HG03442 (cell line): ENCODE data around the gene ABHD8.

ENCODE experiments used
- ATAC-seq: cut with Tn5 transposase; IDR thresholded peaks from one replicate; pipeline ENCODE4 v1.9.1; 2021; ENCODE audit warnings: mild to moderate bottlenecking, moderate library complexity; ENCODE audit not compliant: unreplicated experiment

The ABHD8 gene, protein sequence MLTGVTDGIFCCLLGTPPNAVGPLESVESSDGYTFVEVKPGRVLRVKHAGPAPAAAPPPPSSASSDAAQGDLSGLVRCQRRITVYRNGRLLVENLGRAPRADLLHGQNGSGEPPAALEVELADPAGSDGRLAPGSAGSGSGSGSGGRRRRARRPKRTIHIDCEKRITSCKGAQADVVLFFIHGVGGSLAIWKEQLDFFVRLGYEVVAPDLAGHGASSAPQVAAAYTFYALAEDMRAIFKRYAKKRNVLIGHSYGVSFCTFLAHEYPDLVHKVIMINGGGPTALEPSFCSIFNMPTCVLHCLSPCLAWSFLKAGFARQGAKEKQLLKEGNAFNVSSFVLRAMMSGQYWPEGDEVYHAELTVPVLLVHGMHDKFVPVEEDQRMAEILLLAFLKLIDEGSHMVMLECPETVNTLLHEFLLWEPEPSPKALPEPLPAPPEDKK

DNA sequence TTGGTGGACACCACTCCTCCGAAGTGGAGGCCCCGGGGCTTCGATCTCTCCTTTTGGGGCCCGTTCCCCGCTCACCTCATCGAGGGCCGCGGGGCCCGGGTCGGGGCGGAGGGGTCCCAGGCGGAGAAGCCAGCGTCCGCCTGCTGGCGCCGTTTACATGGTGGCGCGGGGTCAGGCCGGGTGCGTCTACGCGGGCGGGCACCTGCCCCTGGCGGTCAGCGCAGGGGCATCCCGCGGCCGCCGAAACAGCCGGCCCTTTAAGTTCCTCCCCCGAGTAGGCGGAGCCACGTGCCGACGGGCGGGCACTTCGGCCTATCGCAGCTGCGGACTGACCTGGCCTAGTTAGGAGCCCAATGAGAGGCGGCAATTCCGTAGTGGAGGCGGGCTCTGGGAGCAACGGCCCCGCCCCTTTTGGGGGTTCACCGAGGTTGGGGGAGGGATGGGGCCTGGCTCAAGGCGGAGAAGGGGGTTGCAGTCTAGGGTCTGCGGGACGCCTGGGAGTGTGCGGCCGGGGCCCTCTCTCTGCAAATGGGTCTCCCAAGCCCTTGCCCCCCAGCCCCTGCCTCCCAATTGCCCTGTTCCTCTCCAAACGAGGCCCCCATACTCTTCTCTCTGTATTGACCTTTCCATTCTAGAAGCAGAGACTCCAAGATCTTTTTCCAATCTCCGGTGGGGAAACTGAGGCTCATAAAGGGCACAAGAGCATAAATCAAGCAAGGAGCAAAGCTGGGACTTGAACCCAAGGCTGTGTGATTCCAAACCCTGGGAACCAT lies at the start of gene ABHD8:
Gene ABHD8, minus strand, starts transcription at position 259 of the 773 bp plus-strand sequence. CDS start 1,809 bp downstream, outside the sequence.
- peak; percentile 50 for ATAC-seq

DNA sequence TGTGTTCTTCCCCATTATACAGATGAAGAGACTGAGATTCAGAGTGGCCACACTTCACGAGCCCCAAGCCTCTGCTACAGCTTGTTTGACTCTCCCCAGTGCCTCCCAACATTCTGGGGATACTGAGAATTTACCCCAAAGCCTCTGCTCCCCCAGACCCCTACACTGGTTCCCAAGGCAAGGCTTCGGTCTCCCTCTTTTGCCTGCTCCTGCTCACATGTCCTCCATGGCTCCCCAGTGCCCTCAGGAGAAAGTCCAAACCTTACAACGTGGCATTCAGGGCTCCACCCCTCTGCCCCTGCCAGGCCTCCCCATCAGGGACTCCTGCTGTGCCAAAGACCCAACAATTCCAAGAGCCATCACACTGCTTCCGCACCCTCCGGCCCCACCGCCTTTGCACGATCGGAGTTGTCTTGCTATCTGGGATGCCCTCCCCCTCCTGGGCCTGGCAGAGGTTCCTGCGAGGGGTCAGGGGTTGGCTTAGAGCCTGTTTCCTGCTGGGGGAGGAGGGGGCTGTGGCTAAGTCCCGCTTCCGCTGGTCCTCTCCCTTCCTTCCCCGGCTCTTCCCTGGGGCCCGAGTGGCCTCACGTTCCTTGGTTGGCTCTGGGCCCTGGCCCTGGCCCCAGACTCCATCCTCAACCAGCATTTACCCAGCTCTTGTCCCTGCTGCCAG lies 49.5 kb upstream of the ABHD8 start:
- ATAC-seq: no peak

GRCh38 chr19:17351815-17352435 lies 48.7 kb upstream of the ABHD8 start:
- ATAC-seq: no peak

- no peak for ATAC-seq
Observed at GRCh38 chr19:17348700-17349099, 45.5 kb upstream of the ABHD8 start.

DNA sequence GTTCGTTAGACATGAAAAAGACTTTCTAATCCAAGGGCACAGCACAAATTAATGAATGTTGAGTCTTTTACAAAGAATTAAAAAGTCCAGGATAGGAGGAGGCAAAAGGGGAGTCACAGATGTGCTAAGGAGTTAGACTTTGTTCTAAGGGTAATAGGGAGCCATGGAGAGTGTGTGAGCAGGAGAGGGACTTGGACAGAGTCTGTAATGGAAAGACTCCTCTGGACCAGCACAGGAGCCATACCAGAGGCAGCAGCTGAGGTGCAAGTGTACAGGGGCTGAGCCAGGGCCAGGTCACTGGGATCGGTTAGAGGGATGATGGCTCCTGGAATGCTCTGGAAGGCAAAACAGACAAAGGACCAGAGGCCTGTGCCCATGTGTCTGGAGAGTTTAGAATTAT lies 44.7 kb upstream of the ABHD8 start:
- ATAC-seq: no peak

- ATAC-seq: no peak
Observed at GRCh38 chr19:17347361-17347760, 44.1 kb upstream of the ABHD8 start.

- ATAC-seq: no peak
Observed at GRCh38 chr19:17346109-17346671, 43.0 kb upstream of the ABHD8 start.

- ATAC-seq: no peak
Observed at GRCh38 chr19:17341845-17342244, 38.6 kb upstream of the ABHD8 start.

- ATAC-seq: no peak
Observed at GRCh38 chr19:17341386-17341785, 38.2 kb upstream of the ABHD8 start.

DNA sequence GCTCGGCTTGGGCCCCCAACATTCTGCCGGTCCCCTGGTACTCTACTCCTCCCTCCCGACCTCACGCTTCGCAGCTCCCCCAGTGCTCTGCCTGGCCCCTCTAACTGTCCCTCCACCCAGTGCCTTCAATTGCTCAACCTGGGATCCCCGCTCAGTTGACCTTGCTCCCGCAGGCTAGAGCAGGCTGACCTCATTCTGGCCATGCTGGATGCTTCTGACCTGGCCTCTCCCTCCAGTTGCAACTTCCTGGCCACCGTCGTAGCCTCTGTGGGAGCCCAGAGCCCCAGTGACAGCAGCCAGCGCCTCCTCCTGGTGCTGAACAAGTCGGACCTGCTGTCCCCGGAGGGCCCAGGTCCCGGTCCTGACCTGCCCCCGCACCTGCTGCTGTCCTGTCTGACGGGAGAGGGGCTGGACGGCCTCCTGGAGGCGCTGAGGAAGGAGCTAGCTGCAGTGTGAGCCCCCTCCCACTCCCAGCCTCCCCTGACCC lies 37.7 kb upstream of the ABHD8 start:
- ATAC-seq: no peak

DNA sequence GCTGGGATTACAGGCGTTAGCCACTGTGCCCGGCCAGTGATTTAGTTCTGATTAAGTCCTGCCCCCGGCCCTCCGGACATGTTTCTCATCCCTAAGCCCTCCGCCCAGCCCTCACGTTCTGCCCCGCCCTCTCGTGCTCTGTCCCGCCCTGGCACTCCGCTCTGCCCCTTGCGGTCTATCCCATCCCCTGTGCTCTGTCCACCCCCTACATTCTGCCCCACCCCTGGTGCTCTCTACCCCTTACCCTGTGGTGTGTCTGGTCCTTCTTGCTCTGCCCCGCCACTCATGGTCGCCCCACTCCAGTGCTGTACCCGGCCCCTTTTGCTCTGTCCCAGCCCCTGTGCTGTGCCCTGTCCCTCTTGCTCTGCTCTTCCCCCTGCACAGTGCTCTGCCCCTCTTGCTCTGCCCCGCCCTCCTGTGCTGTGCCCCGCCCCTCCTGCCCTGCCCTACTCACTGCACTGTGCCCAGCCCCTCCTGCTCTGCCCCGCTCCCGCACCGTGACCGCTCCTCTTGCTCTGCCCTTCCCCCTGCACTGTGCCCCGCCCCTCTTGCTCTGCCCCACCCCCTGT lies 37.2 kb upstream of the ABHD8 start:
- ATAC-seq: no peak

- no peak for ATAC-seq
Observed at GRCh38 chr19:17339088-17339741, 36.0 kb upstream of the ABHD8 start.

DNA sequence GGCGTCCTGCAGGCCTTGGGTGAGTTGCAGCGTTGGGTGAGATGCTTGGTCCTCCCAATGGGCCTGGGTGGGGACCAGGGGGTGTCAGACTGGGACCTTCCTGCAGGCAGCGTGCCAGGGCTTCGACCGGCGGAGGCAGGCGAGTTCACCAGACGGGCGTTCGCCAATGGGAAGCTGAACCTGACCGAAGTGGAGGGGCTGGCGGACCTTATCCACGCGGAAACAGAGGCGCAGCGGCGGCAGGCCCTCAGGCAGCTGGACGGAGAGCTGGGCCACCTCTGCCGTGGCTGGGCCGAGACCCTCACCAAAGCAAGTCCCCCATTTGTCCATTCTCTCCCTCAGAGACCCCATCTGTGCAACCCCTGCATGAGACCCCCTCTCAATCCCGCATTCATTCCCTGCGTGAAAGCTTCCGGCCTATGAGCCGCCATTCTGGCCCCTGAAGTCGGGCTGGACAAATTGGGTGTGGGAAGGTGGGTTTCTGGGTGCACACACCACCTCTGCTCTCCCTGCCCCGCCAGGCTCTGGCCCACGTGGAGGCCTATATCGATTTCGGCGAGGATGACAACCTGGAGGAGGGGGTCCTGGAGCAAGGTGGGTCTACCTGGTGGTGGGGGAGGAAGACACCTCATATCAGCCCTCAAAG lies 35.3 kb upstream of the ABHD8 start:
- ATAC-seq: no peak

DNA sequence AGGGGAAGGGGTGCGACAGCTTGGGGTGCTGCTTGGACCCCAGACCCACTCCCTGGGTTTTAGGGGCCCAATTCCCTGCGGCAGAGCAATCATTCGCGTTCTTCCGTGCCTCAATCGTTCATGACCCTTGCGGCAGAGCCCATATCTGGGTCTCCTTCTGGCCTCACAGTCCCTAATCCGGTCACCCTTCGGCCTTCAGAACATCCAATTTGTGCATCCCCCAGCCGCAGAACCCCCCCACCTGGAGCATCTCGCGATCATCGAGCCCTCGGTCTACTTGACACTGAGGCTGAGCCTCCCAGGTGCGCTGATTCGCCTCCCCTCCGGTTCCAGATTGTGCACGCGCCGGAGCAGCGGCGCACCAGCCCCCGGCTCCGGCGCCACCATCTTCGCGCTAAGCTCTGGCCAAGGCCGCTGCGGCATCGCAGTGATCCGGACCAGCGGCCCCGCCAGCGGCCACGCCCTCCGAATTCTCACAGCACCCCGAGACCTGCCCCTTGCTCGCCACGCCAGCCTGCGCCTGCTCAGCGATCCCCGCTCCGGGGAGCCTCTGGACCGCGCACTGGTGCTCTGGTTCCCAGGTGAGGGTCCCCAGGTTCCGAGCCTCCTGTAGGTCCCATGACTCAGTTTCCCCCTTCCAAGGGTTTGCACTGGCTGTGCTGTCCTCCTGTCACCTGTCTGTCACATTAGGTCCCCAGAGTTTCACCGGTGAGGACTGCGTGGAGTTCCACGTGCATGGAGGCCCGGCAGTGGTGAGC lies 34.6 kb upstream of the ABHD8 start:
- no peak for ATAC-seq

- peak; percentile 76 for ATAC-seq
Observed at GRCh38 chr19:17336872-17337674, 33.8 kb upstream of the ABHD8 start, which contains the start of gene GTPBP3. GTPBP3 (plus strand) TSS chr19:17337553; CDS start chr19:17337612, 59 bp downstream.

DNA sequence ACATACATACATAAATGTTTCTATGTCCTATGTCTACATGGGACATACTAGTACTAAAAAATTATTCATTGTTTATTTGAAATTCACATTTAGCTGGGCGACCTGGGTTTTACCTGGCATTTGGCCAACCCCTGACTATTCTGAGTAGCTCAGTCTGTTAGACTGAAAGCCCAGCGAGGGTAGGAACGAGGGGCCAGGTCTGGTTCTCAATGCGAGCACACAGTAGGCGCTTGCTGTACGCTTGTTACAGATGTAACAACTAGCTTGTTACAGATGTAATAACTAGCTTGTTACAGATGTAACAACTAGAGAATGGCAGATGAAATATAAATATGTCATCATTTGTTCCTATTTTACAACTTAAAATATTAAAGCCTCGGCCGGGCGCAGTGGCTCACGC lies 32.4 kb upstream of the ABHD8 start:
- ATAC-seq: no peak
